Measurements from ENCODE around the gene WDR47.
"Not testable (repeated sequence)": the region's sequence is repeated elsewhere in the genome, so short reads cannot be mapped to it uniquely, and the experiment has no call there.

Gene WDR47

DNA sequence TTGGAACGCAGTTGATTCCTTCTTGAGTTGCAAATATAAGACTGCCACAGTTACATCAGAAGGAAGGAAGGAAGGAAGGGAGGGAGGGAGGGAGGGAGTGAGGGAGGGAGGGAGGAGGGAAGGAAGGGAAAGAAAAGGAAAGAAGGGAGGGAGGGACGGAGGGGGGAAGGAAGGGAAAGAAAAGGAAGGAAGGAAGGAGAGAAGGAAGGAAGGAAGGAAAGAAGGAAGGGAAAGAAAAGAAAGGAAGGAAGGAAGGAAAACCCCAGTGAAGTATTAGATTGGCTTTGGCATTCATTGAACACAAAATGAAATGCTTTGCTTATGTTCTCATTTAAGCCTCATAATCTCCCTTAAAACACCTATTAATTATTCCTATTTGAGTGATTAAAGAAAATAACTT lies 6.4 kb upstream of the WDR47 start:
- TF ChIP-seq, protein P1, sequence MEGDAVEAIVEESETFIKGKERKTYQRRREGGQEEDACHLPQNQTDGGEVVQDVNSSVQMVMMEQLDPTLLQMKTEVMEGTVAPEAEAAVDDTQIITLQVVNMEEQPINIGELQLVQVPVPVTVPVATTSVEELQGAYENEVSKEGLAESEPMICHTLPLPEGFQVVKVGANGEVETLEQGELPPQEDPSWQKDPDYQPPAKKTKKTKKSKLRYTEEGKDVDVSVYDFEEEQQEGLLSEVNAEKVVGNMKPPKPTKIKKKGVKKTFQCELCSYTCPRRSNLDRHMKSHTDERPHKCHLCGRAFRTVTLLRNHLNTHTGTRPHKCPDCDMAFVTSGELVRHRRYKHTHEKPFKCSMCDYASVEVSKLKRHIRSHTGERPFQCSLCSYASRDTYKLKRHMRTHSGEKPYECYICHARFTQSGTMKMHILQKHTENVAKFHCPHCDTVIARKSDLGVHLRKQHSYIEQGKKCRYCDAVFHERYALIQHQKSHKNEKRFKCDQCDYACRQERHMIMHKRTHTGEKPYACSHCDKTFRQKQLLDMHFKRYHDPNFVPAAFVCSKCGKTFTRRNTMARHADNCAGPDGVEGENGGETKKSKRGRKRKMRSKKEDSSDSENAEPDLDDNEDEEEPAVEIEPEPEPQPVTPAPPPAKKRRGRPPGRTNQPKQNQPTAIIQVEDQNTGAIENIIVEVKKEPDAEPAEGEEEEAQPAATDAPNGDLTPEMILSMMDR (IDR thresholded peaks at IDR 0.05; ENCODE audit: low read depth, low read length) = no peak
- H3K4me3 ChIP-seq (ENCODE audit: low read depth, low read length) = no peak overlapping the region

DNA sequence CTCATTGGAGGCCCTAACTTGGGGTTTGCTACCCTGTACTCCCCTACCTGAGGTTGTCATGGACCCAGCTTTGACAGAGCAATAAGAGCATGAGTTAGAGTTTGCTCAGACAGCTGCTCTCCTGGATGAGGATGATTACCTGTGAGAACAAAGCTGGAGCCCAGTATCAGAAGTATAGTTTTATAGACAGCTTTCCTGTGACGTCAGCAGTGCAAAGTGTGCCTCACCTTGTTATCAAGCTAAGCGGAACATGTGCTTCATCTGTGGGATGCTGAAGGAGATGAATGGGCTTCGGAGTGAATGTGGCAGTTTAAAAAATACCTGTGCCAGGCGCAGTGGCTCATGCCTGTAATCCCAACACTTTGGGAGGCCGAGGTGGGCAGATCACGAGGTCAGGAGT lies 5.4 kb upstream of the WDR47 start:
- H3K4me3 ChIP-seq (ENCODE audit: low read depth, low read length) = no peak overlapping the region
- TF ChIP-seq, protein P1 (IDR thresholded peaks at IDR 0.05; ENCODE audit: low read depth, low read length) = no peak

DNA sequence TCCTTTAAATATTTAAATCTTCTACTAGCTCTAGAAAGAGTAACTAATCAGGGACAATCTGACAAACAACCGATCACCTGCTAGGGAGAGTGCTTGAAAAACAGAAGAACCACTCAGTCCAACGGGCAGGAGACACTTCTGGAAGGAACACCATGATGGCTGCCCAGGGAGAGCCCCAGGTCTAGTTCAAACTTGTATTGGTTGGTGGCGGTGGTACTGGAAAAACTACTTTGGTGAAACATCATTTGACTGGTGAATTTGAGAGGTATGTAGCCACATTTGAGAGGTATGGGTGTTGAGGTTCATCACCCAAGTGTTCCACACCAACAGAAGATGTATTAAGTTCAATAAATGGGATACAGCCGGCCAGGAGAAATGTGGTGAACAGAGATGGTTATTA lies 4.8 kb upstream of the WDR47 start:
- TF ChIP-seq, protein P1 (IDR thresholded peaks at IDR 0.05; ENCODE audit: low read depth, low read length) = no peak
- no peak overlapping the region for H3K4me3 ChIP-seq (ENCODE audit: low read depth, low read length)

DNA sequence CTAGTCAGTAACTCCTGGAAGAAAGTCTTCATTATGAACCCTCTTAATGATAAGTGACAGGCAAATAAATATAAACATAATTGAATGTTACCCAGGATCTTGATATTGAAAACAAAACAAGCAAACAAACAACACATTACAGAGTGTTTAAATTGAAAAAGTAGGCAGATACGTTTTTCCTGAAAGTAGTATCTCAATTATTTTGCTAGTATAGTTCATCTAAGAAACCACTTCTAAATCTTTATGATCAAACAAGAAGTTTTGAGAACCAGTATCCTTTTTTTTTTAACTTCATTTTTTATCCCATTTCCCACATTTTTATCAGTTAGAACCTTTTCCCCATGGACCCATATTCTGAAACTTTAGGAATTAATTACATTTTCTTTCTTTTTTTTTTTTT lies 3.7 kb upstream of the WDR47 start:
- no peak overlapping the region for H3K4me3 ChIP-seq (ENCODE audit: low read depth, low read length)
- TF ChIP-seq, protein P1 (IDR thresholded peaks at IDR 0.05; ENCODE audit: low read depth, low read length) = no peak

DNA sequence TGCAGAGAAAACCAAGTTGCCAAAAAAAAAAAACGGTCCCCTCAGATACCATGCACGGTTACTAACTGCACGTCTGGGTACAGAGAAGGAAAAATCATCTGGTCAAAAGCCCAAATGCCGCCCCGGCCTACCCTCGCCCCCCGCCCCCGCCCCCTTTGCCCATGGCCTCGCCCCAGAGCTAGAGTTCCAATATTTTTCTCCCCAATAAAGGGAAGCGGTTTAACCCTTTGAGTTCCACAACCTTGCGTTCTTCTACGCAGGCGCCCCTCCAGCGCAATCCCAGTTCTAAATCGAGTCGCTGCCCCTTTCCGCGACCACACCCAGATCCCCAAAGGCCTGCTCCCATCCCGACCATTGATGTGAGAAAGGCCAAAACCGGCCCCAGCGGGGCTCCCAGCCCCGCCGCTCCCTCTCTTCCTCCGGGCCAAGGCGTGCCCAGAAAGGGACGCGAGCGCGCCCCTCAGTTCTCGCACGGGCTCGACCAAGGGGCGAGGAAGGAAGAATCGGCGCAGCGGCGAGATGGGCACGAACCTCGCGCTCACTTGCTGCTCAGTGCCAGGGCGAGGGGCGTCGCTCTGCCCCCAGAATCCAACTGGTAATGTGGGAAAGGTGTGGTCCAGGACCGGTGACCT lies 797 bp downstream of the WDR47 start:
- TF ChIP-seq, protein P1 (IDR thresholded peaks at IDR 0.05; ENCODE audit: low read depth, low read length) = no peak
- H3K4me3 ChIP-seq (ENCODE audit: low read depth, low read length) = peak overlapping the region; percentile 93

DNA sequence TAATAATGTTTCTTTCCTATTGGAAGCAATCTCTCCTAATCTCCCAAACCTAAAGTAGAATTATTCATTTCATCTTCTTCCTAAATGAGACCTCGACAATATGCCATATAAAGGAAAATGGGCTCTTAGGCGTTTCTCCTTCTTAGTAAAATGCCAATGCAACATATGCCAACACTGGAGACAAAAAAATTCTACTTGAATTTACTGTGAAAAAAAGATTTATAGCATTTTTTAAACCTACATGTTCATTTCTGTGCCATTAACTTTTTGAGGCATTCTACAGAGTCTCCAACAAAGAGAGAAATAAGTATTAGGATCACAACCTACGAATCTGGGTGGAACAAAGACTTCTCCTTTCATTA lies 1.3 kb downstream of the WDR47 start:
- H3K4me3 ChIP-seq (ENCODE audit: low read depth, low read length) = peak overlapping the region; percentile 93
- TF ChIP-seq, protein P1 (IDR thresholded peaks at IDR 0.05; ENCODE audit: low read depth, low read length) = no peak

DNA sequence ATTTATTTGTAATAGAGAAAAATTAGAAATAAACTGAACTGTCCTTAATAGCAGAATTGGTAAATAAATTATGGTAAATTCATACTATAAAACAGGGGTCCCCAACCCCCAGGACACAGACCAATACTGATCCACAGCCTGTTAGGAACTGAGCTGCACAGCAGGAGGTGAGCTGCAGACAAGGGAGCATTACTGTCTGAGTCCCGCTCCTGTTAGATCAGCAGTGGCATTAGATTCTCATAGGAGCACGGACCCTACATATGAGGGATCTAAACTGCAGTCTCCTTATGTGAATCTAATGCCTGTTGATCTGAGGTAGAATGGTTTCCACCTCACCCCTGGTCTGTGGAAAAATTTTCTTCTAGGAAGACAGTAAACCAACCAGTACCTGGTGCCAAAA lies 7.5 kb downstream of the WDR47 start:
- H3K4me3 ChIP-seq (ENCODE audit: low read depth, low read length) = no peak overlapping the region
- TF ChIP-seq, protein P1 (IDR thresholded peaks at IDR 0.05; ENCODE audit: low read depth, low read length) = no peak

DNA sequence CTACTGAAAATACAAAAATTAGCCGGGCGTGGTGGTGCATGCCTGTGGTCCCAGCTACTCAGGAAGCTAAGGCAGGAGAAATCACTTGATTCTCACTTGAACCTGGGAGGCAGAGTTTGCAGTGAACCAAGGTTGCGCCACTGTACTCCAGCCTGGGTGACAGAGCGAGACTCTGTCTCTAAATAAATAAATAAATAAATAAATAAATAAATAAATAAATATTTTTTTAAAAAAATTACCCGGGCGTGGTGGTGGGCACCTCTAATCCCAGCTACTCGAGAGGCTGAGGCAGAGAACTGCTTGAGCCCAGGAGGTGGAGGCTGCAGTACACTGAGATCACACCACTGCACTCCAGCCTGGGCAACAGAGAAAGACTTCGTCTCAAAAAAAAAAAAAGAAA lies 12.4 kb downstream of the WDR47 start:
- not testable (repeated sequence) for H3K4me3 ChIP-seq (ENCODE audit: low read depth, low read length)
